Measurements from ENCODE around the gene MPPED2.

DNA sequence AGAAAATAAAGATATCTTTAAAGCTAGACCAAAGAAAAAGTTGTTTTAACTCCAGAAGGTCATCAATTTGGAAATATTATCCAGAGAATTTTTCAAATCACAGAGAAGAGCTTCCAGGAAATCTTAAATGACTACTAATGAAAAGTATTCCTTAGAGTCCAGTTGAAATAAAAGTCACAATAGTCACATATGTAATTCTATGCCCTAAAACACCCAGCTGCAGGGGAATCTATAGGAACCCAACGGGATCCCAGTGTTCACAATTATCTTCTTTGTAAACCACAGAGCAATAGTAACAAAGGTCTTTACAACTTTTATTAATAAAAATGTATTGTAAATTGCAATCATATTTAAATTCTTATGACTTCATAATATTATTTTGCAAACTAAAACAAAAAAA, 27.1 kb downstream of the MPPED2 start:
- TF ChIP-seq POLR2AphosphoS5 (IDR thresholded peaks at IDR 0.05; ENCODE audit: low read depth, low read length), result no peak
- TF ChIP-seq POLR2A (IDR thresholded peaks at IDR 0.05; ENCODE audit: low read depth, low read length), result no peak

All from GM12892 (cell line).